ENCODE results near the gene ASTN2.

The ASTN2 gene

GRCh38 chr9:116403171-116403570 is 1011.7 kb downstream of the ASTN2 start:
- TF ChIP-seq, protein P1, sequence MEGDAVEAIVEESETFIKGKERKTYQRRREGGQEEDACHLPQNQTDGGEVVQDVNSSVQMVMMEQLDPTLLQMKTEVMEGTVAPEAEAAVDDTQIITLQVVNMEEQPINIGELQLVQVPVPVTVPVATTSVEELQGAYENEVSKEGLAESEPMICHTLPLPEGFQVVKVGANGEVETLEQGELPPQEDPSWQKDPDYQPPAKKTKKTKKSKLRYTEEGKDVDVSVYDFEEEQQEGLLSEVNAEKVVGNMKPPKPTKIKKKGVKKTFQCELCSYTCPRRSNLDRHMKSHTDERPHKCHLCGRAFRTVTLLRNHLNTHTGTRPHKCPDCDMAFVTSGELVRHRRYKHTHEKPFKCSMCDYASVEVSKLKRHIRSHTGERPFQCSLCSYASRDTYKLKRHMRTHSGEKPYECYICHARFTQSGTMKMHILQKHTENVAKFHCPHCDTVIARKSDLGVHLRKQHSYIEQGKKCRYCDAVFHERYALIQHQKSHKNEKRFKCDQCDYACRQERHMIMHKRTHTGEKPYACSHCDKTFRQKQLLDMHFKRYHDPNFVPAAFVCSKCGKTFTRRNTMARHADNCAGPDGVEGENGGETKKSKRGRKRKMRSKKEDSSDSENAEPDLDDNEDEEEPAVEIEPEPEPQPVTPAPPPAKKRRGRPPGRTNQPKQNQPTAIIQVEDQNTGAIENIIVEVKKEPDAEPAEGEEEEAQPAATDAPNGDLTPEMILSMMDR (IDR thresholded peaks at IDR 0.05; ENCODE audit: insufficient read depth, missing control alignments), result no peak
- no peak for FAIRE-seq
- DNase-seq (ENCODE audit: insufficient read length, low spot score), result no peak

- DNase-seq (ENCODE audit: insufficient read length, low spot score) (no peak), FAIRE-seq (no peak)
- TF ChIP-seq, protein P1 (IDR thresholded peaks at IDR 0.05; ENCODE audit: insufficient read depth, missing control alignments), result no peak
These were observed 1019.2 kb downstream of the ASTN2 start for GRCh38 chr9:116395699-116396037.

- DNase-seq (ENCODE audit: insufficient read length, low spot score) (no peak), FAIRE-seq (no peak)
- TF ChIP-seq, protein P1 (IDR thresholded peaks at IDR 0.05; ENCODE audit: insufficient read depth, missing control alignments), result no peak
These were observed 1019.8 kb downstream of the ASTN2 start for GRCh38 chr9:116394894-116395698.

- no peak for FAIRE-seq
- DNase-seq (ENCODE audit: insufficient read length, low spot score), result no peak
- TF ChIP-seq, protein P1 (IDR thresholded peaks at IDR 0.05; ENCODE audit: insufficient read depth, missing control alignments), result no peak
These were observed 1020.8 kb downstream of the ASTN2 start for GRCh38 chr9:116394070-116394469.

DNA sequence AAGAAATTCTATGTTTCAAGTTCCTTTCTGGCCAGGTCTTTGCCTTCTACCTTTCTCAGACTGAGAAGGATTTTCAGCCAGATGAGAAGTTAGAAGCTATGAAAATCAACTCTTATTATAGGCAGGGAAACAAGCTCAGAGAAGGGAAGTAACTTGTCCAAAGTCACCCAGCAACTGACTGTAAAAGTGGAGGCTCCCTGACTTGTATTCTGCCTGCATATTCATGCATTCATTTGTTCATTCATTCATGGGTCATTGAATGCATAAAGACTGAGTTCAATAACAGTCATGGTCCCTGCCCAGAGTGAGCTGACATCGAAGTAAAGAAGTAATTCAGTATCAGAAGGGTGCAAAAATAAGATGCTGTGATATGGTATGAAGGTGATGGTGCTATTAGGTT is 1021.7 kb downstream of the ASTN2 start:
- FAIRE-seq (no peak), DNase-seq (ENCODE audit: insufficient read length, low spot score) (no peak)
- TF ChIP-seq, protein P1 (IDR thresholded peaks at IDR 0.05; ENCODE audit: insufficient read depth, missing control alignments), result no peak

DNA sequence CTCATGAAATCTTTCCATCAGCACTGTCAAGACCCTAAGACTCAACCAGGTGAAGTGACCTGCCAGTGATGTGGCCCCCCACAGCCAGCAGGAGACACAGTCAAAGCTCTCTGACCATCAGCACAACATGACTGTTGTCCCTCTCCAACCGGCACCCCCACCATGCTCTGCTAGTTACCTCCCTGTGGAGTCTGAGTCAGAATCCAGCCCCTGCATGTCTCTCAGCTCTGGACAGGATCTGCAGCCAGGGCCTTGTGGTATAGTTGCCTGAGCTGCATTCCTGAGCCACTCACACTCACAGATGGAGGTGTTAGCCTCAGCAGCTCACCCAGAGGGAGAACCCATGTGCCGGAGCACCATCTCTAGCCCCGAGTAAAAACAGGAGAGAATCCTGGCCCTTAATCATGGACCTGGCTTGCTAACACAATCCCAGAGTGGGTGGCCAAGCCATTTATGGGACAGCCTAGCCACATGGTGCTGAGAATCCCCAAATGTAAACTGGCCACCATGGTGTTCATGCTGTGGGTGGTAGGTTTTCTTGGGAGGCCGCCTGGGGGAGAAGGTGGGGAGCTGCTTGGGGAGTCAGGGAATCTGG is 1023.5 kb downstream of the ASTN2 start:
- DNase-seq (ENCODE audit: insufficient read length, low spot score) (no peak), FAIRE-seq (no peak)
- TF ChIP-seq, protein P1 (IDR thresholded peaks at IDR 0.05; ENCODE audit: insufficient read depth, missing control alignments), result no peak
